ENCODE data around the gene LHPP. TPM values are rescaled to one million over a fixed set of nuclear protein-coding genes. Genes with fewer than 3 reads are reported as not detected.

The LHPP gene
- total and polyA plus RNA-seq, 3 donors from 2014 or later = 34.2 to 46.0 (median 45.0) TPM

DNA sequence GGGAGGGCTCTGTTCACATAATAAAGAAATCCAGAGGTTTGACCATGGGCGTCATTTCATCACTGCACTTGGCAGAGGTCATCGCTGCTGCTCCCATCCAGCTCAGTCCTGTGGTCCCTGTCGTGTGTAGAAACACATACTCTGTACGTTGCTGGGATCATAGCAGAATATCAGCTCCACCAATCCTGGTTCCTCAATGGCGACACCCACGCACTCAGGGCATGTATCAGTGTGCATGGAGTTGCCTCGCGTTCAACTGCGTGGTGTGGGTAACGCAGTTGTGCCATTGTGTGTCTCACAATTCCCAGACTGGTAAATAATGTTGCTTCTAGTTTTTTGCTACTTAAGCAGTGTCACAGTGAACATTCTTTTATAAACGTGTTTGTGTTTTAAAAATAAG is 111.1 kb downstream of the LHPP start:
- no peaks in the 10 kb centered on the region for H3K9me3 ChIP-seq
- TF ChIP-seq CTCF (IDR thresholded peaks at IDR 0.05) (no peak), POLR2A (IDR thresholded peaks at IDR 0.05) (no peak)

DNA sequence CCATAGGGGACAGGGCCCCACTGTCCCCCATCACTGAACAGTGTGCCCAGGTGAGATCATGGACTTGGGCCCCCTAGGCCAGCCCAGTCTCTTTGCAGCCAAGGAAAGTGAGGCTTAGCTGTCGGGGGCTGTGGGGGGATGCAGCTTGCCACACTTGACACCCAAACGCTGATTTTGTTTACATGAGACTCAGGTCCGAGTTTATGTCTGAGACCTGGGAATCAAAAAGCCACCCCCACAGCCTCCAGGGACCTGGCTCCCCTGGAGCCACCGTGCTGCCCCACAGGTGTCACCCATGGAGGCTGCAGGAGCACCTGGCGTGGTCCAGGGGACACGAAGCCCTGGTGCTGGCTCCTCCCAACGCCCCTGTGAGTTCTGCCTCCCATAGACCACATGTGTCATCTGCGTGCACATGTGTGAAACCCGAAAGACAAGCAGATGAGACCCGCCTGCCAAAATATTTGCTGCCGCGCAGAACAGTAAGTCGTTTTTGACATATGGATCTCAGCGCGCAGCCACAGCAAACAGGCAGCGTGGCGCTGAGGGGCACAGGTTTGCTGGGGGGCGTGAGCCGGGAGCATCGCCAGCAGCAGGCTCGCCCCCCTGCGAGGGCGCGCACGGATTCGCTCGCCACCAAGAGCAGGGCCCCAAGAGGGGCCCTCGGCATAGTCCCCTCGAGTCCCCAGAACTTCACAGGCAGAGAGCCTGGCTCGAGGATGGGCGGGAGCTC is 112.3 kb downstream of the LHPP start:
- intact Hi-C loops (cut with DNase I; ENCODE audit: low total_unique reads) = no loop called here
- H3K27ac ChIP-seq = no peak overlapping the region
- no peak for DNase-seq
- H3K4me1 ChIP-seq = peaks cover 4% of the 10 kb centered on the region
- no peak overlapping the region for H3K4me3 ChIP-seq
- no peaks in the 10 kb centered on the region for H3K9me3 ChIP-seq
- WGBS, 2 donors = 88% methylated on average over 29 to 31 of the region's 31 CpGs
- TF ChIP-seq POLR2A (IDR thresholded peaks at IDR 0.05) (no peak), CTCF (IDR thresholded peaks at IDR 0.05) (no peak)
- H3K36me3 ChIP-seq (ENCODE audit: low read depth, missing control alignments) = no peaks in the 10 kb centered on the region
- no peaks in the 10 kb centered on the region for H3K27me3 ChIP-seq

More for the DNA sequence above, 111.1 kb downstream of the LHPP start:
- WGBS, 2 donors = 89 to 92% methylated on average over 11 of the region's 11 CpGs
- no peak for DNase-seq
- no peaks in the 10 kb centered on the region for H3K27me3 ChIP-seq
- intact Hi-C loops (cut with DNase I; ENCODE audit: low total_unique reads) = no loop called here
- no peak overlapping the region for H3K27ac ChIP-seq
- peaks cover 5% of the 10 kb centered on the region for H3K4me1 ChIP-seq
- no peaks in the 10 kb centered on the region for H3K36me3 ChIP-seq (ENCODE audit: low read depth, missing control alignments)
- H3K4me3 ChIP-seq = no peak overlapping the region

GRCh38 chr10:124574456-124575070 is 112.9 kb downstream of the LHPP start:
- no peak for DNase-seq
- WGBS, 2 donors = 90 to 92% methylated on average over 5 to 14 of the region's 14 CpGs
- no peaks in the 10 kb centered on the region for H3K4me1 ChIP-seq
- intact Hi-C loops (cut with DNase I; ENCODE audit: low total_unique reads) = no loop called here
- H3K4me3 ChIP-seq = no peak overlapping the region
- TF ChIP-seq CTCF (IDR thresholded peaks at IDR 0.05) (no peak), POLR2A (IDR thresholded peaks at IDR 0.05) (no peak)
- H3K27ac ChIP-seq = no peak overlapping the region
- no peaks in the 10 kb centered on the region for H3K9me3 ChIP-seq
- no peaks in the 10 kb centered on the region for H3K27me3 ChIP-seq
- no peaks in the 10 kb centered on the region for H3K36me3 ChIP-seq (ENCODE audit: low read depth, missing control alignments)

- intact Hi-C loops (cut with DNase I; ENCODE audit: low total_unique reads) = no loop called here
- Histone ChIP-seq H3K27ac (no peak overlapping the region), H3K4me3 (no peak overlapping the region), H3K9me3 (no peaks in the 10 kb centered on the region), H3K36me3 (ENCODE audit: low read depth, missing control alignments) (no peaks in the 10 kb centered on the region), H3K4me1 (no peaks in the 10 kb centered on the region), H3K27me3 (no peaks in the 10 kb centered on the region)
- TF ChIP-seq POLR2A (IDR thresholded peaks at IDR 0.05) (no peak), CTCF (IDR thresholded peaks at IDR 0.05) (no peak)
- no peak for DNase-seq
- WGBS, 2 donors = 90% methylated on average over 21 to 22 of the region's 22 CpGs
These were observed 113.7 kb downstream of the LHPP start for GRCh38 chr10:124575107-124576035.
